ENCODE data around the gene THG1L.

Gene THG1L

GRCh38 chr5:157756122-157756521, 24.9 kb downstream of the THG1L start:
- FAIRE-seq (no peak), DNase-seq (ENCODE audit: low spot score) (no peak)

- FAIRE-seq (no peak), DNase-seq (ENCODE audit: low spot score) (no peak)
These were observed 27.5 kb downstream of the THG1L start for GRCh38 chr5:157758706-157759105.

DNA sequence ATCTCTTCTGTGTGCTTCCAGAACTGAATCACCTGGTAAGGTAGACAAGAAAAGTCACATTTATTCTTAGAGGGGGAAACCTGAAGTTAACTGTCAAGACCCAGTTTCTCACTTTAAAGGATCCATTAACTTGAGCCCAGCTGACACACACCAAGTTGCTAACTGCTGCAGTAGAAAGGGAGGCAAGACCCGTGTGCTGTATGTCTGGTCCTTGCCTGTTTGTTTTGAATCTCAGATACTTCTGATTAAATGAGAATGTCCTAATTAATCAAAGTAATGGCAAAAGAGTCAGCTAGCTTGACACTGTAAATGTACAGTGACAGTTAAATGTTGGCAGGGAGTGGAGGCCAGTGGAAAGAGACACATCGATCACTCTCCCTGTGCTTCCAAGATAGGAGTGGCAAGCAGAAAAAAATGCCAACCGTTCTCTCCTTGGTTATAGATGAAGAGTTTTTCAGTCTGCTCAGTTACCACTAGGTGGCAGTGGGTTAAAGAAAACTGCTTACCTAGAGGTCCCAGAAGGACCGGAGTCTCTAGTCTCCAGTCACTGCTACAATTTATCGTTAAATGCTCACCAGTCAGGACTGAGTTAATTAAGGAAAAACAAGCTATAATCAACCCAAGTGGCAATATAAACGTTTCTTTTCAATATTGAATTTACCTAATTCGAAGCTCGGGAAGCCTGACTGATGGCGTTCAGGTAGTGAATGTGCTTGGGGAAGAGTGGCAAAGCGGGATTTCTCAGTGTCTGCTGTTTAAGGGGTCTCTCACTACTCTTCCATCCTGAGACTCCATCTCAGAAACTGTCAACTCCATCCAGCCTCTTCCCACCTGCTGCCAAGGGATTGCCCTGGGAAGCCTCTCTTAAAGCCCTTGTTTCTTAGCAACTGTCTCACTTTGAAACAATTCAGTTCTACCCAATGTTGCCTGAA, 30.7 kb downstream of the THG1L start:
- FAIRE-seq: no peak

DNA sequence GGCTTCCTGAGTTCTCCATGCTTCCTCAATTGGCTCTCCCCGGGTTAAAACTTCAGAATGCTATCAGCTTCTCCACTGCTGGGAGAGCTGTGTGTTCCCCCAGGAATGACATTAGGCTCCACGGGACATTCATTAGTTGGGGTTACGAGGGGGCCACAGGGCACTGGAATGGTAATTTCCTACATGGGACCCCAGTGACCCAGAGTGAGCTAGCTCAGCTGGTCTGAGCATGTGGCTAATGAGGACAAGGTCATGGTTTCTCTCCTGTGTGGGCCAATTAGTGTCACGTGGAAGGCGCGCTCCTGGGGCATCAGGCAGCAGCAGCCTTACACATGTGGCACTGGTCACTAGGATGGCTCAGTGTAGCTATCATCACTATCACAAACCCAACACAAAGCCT, 33.3 kb downstream of the THG1L start:
- no peak for FAIRE-seq

More for the DNA sequence above, 30.7 kb downstream of the THG1L start:
- DNase-seq (ENCODE audit: low spot score): peak; percentile 67

DNA sequence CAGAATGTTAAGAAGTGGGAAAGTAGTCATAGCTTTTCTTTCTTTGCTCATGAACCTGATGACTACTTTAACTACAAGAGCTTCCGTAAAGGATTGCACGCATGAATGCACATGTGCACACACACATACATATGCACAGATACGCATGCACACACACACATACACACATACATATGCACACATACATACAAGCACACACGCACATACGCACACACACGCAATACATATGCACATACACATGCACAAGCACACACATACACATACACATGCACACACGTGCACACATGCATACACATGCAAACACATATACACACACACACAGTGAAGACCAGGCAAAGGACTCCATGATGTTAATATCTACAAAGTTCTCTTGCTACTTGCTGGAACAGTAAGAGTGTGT, 35.2 kb downstream of the THG1L start:
- FAIRE-seq (peak; percentile 55), DNase-seq (ENCODE audit: low spot score) (no peak)

More for the DNA sequence above, 33.3 kb downstream of the THG1L start:
- no peak for DNase-seq (ENCODE audit: low spot score)

GRCh38 chr5:157766902-157767301, 35.7 kb downstream of the THG1L start:
- DNase-seq (ENCODE audit: low spot score) (no peak), FAIRE-seq (no peak)

GRCh38 chr5:157767689-157768088, 36.5 kb downstream of the THG1L start:
- DNase-seq (ENCODE audit: low spot score) (no peak), FAIRE-seq (no peak)

GRCh38 chr5:157770665-157771064, 39.4 kb downstream of the THG1L start:
- DNase-seq (ENCODE audit: low spot score): no peak
- FAIRE-seq: no peak

GRCh38 chr5:157772127-157772526, 40.9 kb downstream of the THG1L start:
- DNase-seq (ENCODE audit: low spot score) (no peak), FAIRE-seq (no peak)

DNA sequence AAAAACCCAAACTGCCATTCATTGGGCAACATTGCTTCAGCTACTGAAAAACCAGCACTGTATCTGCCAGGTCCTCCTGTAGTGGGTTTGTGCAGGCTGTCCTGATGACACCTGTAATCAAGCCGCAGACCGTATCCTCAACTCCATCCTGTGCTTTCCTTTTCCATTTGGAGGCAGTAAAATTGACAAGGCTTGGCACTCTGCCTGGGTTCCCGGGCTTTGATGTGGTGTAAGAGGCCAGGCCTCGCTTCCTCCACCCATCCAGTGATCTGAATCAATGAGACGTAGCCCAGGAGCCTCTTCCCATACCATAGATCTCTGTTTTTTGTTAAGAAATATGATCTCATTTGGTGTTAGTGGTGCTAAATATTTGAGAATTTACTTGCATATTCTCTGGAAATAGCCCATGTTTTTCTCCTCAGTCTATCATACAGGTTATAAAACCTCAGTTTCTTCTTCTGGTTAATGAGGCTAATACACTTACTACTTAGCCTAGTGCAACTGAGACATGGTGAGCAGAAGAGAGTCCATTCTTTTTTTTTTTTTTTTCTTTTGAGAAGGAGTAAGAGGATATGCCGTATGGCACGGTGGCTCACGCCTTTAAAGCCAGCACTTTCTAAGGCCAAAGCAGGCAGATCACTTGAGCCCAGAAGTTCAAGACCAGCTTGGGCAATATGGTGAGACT, 47.0 kb downstream of the THG1L start:
- FAIRE-seq (no peak), DNase-seq (ENCODE audit: low spot score) (peak; percentile 82)

- no peak for FAIRE-seq
- no peak for DNase-seq (ENCODE audit: low spot score)
These were observed 48.0 kb downstream of the THG1L start for GRCh38 chr5:157779221-157779620.

DNA sequence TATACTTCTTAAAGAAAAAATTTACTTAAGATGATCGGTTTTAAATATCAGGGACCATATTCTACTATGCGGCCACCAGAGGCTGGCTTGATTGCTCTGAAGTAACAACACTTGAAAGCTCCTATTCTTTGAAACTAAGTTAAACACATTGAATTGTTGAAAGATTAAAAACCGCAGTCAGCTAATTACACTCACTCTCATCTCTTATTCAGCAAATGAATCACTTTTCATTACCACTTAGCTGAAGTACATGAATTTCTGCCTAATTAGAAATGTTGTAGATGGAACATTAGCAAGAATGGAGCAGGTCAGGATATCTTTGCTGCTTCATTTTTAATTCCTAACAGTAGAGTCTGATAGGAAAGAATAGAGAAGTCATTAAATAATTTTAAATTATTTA, 54.6 kb downstream of the THG1L start:
- DNase-seq (ENCODE audit: low spot score) (no peak), FAIRE-seq (no peak)

Data from urothelium cell line (cell line).